H9 (cell line): ENCODE results near the gene ACACB. TPM values are rescaled to one million over a fixed set of nuclear protein-coding genes. Genes with fewer than 3 reads are reported as not detected.

ENCODE experiments used
- DNase-seq: peaks from one replicate; pipeline ENCODE4 v3.0.0-alpha.2; 2017
- H2AFZ ChIP-seq: one replicate; pipeline ENCODE4 v1.6.1; 2013; ENCODE audit warnings: mild to moderate bottlenecking, low read length, control low read depth, moderate library complexity
- H2AK5ac ChIP-seq: 2 replicates; pipeline ENCODE4 v1.6.1; 2013; ENCODE audit warnings: low read length, control low read depth, mixed read lengths; ENCODE audit not compliant: insufficient read length
- H2BK120ac ChIP-seq: one replicate; pipeline ENCODE4 v1.6.1; 2013; ENCODE audit warnings: low read depth, mild to moderate bottlenecking, low read length, control low read depth, inconsistent platforms; ENCODE audit not compliant: poor library complexity, severe bottlenecking
- H2BK12ac ChIP-seq: 2 replicates; pipeline ENCODE4 v1.6.1; 2013; ENCODE audit warnings: low read length, control low read depth, mixed read lengths, low read depth; ENCODE audit not compliant: insufficient read length
- H2BK15ac ChIP-seq: 2 replicates; pipeline ENCODE4 v1.6.1; 2013; ENCODE audit warnings: low read depth, low read length, control low read depth
- H2BK20ac ChIP-seq: one replicate; pipeline ENCODE4 v1.6.1; 2013; ENCODE audit warnings: low read depth, mild to moderate bottlenecking, low read length, control low read depth, inconsistent platforms; ENCODE audit not compliant: poor library complexity, severe bottlenecking
- H2BK5ac ChIP-seq: 2 replicates; pipeline ENCODE4 v1.6.1; 2013; ENCODE audit warnings: low read length, control low read depth, mixed read lengths; ENCODE audit not compliant: insufficient read length
- H3K14ac ChIP-seq: 2 replicates; pipeline ENCODE4 v1.6.1; 2013; ENCODE audit warnings: low read length, control low read depth; ENCODE audit not compliant: insufficient read depth
- H3K18ac ChIP-seq: 2 replicates; pipeline ENCODE4 v1.6.1; 2013; ENCODE audit warnings: low read depth, mild to moderate bottlenecking, mixed read lengths, low read length, control low read depth; ENCODE audit not compliant: insufficient read length
- H3K23ac ChIP-seq: 2 replicates; pipeline ENCODE4 v1.6.1; 2013; ENCODE audit warnings: low read length, control low read depth, mixed read lengths, low read depth; ENCODE audit not compliant: insufficient read length
- H3K23me2 ChIP-seq: 2 replicates; pipeline ENCODE4 v1.6.1; 2013; ENCODE audit warnings: low read depth, mild to moderate bottlenecking, mixed read lengths, low read length, control low read depth; ENCODE audit not compliant: insufficient read length, poor library complexity, severe bottlenecking
- H3K27ac ChIP-seq: 2 replicates; pipeline ENCODE4 v1.5.1; 2013; ENCODE audit warnings: low read length, control low read depth, mixed read lengths, low read depth; ENCODE audit not compliant: insufficient read length
- H3K27me3 ChIP-seq: 2 replicates; pipeline ENCODE4 v1.6.1; 2013; ENCODE audit warnings: low read length, control low read depth, inconsistent platforms; ENCODE audit not compliant: insufficient read depth
- H3K4ac ChIP-seq: 2 replicates; pipeline ENCODE4 v1.6.1; 2013; ENCODE audit warnings: low read depth, mild to moderate bottlenecking, control low read depth, inconsistent platforms, low read length, moderate library complexity
- H3K4me1 ChIP-seq: 2 replicates; pipeline ENCODE4 v1.6.1; 2013; ENCODE audit warnings: low read length, control low read depth, inconsistent platforms; ENCODE audit not compliant: insufficient read depth
- H3K4me2 ChIP-seq: 2 replicates; pipeline ENCODE4 v1.6.1; 2013; ENCODE audit warnings: low read length, control low read depth, mixed read lengths; ENCODE audit not compliant: insufficient read length, insufficient read depth
- H3K56ac ChIP-seq: 2 replicates; pipeline ENCODE4 v1.6.1; 2013; ENCODE audit warnings: low read depth, mild to moderate bottlenecking, mixed read lengths, low read length, control low read depth; ENCODE audit not compliant: insufficient read length
- H3K79me1 ChIP-seq: 2 replicates; pipeline ENCODE4 v1.6.1; 2013; ENCODE audit warnings: low read depth, mild to moderate bottlenecking, moderate library complexity, low read length, control low read depth, inconsistent platforms; ENCODE audit not compliant: insufficient read depth, poor library complexity, severe bottlenecking
- H3K79me2 ChIP-seq: 2 replicates; pipeline ENCODE4 v1.6.1; 2013; ENCODE audit warnings: low read length, control low read depth, inconsistent platforms; ENCODE audit not compliant: insufficient read depth
- H3K9ac ChIP-seq: 2 replicates; pipeline ENCODE4 v1.6.1; 2013; ENCODE audit warnings: low read length, control low read depth, mixed read lengths; ENCODE audit not compliant: insufficient read length; ENCODE audit errors: extremely low read depth
- H3K9me3 ChIP-seq: one replicate; pipeline ENCODE4 v1.6.1; 2013; ENCODE audit warnings: low read depth, low read length, inconsistent platforms; ENCODE audit not compliant: control insufficient read depth
- H3T11ph ChIP-seq: one replicate; pipeline ENCODE4 v1.6.1; 2013; ENCODE audit warnings: mild to moderate bottlenecking, low read length, control low read depth, inconsistent platforms
- H4K20me1 ChIP-seq: one replicate; pipeline ENCODE4 v1.6.1; 2013; ENCODE audit not compliant: control insufficient read depth, insufficient read length, insufficient read depth
- H4K5ac ChIP-seq: 2 replicates; pipeline ENCODE4 v1.6.1; 2013; ENCODE audit warnings: low read depth, mild to moderate bottlenecking, mixed read lengths, low read length, control low read depth; ENCODE audit not compliant: insufficient read length
- H4K8ac ChIP-seq: replicated peaks from 2 replicates; pipeline ENCODE4 v1.6.1; 2013; ENCODE audit warnings: low read length, control low read depth, mixed read lengths, low read depth; ENCODE audit not compliant: insufficient read length
- H4K91ac ChIP-seq: 2 replicates; pipeline ENCODE4 v1.6.1; 2013; ENCODE audit warnings: low read depth, mild to moderate bottlenecking, moderate library complexity, mixed read lengths, low read length, control low read depth; ENCODE audit not compliant: insufficient read length
- H3K27ac Mint-ChIP-seq, 3 experiments: 2 replicates in 2 of 3; 3 replicates in 1 of 3; pipeline ENCODE4 v1.8.0; 2020 to 2021; ENCODE audit warnings: mixed read lengths in 3 of 3, mild to moderate bottlenecking in 1 of 3, moderate library complexity in 1 of 3
- H3K27me3 Mint-ChIP-seq: 2 replicates; pipeline ENCODE4 v1.8.0; 2021; ENCODE audit warnings: low read depth, mild to moderate bottlenecking, moderate library complexity, mixed read lengths
- H3K36me3 Mint-ChIP-seq, 3 experiments: 2 replicates in 2 of 3; 3 replicates in 1 of 3; pipeline ENCODE4 v1.8.0; 2020 to 2021; ENCODE audit warnings: low read depth in 3 of 3, mixed read lengths in 3 of 3; ENCODE audit not compliant: insufficient read depth in 1 of 3
- H3K4me1 Mint-ChIP-seq, 2 experiments: 2 replicates each; pipeline ENCODE4 v1.8.0; 2020; ENCODE audit warnings: mixed read lengths in 2 of 2
- H3K4me3 Mint-ChIP-seq, 2 experiments: 2 replicates in 1 of 2; 3 replicates in 1 of 2; pipeline ENCODE4 v1.8.0; 2020 to 2021; ENCODE audit warnings: mild to moderate bottlenecking in 2 of 2, mixed read lengths in 2 of 2, moderate library complexity in 1 of 2
- H3K9me3 Mint-ChIP-seq, 2 experiments: 2 replicates in 1 of 2; 3 replicates in 1 of 2; pipeline ENCODE4 v1.8.0; 2020; ENCODE audit warnings: mild to moderate bottlenecking in 2 of 2, mixed read lengths in 2 of 2, moderate library complexity in 1 of 2
- CTCF ChIP-seq: fragments of 200-600 bp; sonication (generic); conservative IDR thresholded peaks from 3 replicates; pipeline ENCODE4 v1.8.0; 2021; ENCODE audit warnings: antibody characterized with exemption, mild to moderate bottlenecking
- WGBS: extraction: QIAGEN DNeasy Blood & Tissue Kit; methylation state at CpG from one replicate; pipeline ENCODE4 v1.1.7; 2013; ENCODE audit warnings: missing lambda C conversion rate, low lambda C conversion rate, mixed read lengths; ENCODE audit not compliant: insufficient read length; ENCODE audit errors: extremely low coverage; 5-methylcytosine and 5-hydroxymethylcytosine counted together
- total RNA-seq: library from RNA; stranded (reverse); gene quantifications from 2 replicates; pipeline ENCODE4 v1.2.1, GENCODE V29; 2021

The ACACB gene
- total RNA-seq, 1 experiment from 2014 or later: 14.2 TPM

- Mint-ChIP-seq H3K27me3 (no peaks in the 10 kb centered on the region), H3K4me1 (peaks cover 13 to 15% of the 10 kb centered on the region in 2 experiments), H3K4me3 (no peak overlapping the region), H3K27ac (no peak overlapping the region), H3K9me3 (no peaks in the 10 kb centered on the region), H3K36me3 (no peaks in the 10 kb centered on the region)
- Histone ChIP-seq H3K9me3 (no peaks in the 10 kb centered on the region), H3K56ac (no peak overlapping the region), H3K79me1 (no peaks in the 10 kb centered on the region), H3K4me2 (no peak overlapping the region), H2BK20ac (no peak overlapping the region), H3K23me2 (no peaks in the 10 kb centered on the region), H3K27ac (no peak overlapping the region), H2AFZ (no peak overlapping the region), H3K18ac (no peak overlapping the region), H3K23ac (no peak overlapping the region), H3K4ac (no peak overlapping the region), H2BK5ac (no peak overlapping the region), H2BK120ac (no peak overlapping the region), H3T11ph (no peak overlapping the region), H3K79me2 (no peaks in the 10 kb centered on the region), H2AK5ac (no peak overlapping the region), H4K8ac (no peak overlapping the region), H2BK12ac (no peak overlapping the region), H4K91ac (no peak overlapping the region), H3K14ac (no peak overlapping the region), H4K5ac (no peak overlapping the region), H3K27me3 (no peaks in the 10 kb centered on the region), H2BK15ac (no peak overlapping the region), H3K4me1 (peaks cover 4% of the 10 kb centered on the region; the same call in 1 of the 2 replicates), H3K9ac (no peak overlapping the region), H4K20me1 (no peaks in the 10 kb centered on the region)
- no peak for DNase-seq
- TF ChIP-seq CTCF: no peak
- WGBS: no CpG with 5 or more reads among the region's 2 CpGs
These were observed 3.7 kb downstream of the ACACB start for GRCh38 chr12:109120095-109120494.
